Endothelial cell of umbilical vein (primary cell): Measurements from ENCODE around the gene EFCAB8.

Experiments used
- CTCF ChIP-seq, 2 donors: IDR thresholded peaks; 1 replicate in 1 of 2; 2 replicates in 1 of 2; pipeline ENCODE4 v1.5.1; 2011; ENCODE audit warnings: low read length in 2 of 2, mild to moderate bottlenecking in 2 of 2, moderate library complexity in 2 of 2, control low read depth in 1 of 2, inconsistent platforms in 1 of 2, low read depth in 1 of 2; ENCODE audit not compliant: insufficient read depth in 1 of 2; ENCODE audit errors: extremely low read depth in 1 of 2
- JUN ChIP-seq: IDR thresholded peaks from 2 replicates; pipeline ENCODE4 v1.6.1; 2011; ENCODE audit warnings: borderline replicate concordance, low read depth; ENCODE audit not compliant: insufficient read length, insufficient read depth
- POLR2A ChIP-seq: IDR thresholded peaks from 2 replicates; pipeline ENCODE4 v1.6.1; 2012; ENCODE audit warnings: low read depth, mild to moderate bottlenecking, control low read depth, low read length

- TF ChIP-seq JUN (no peak), CTCF (IDR thresholded peaks at IDR 0.05; ENCODE audit: extremely low read depth in 1 of 2, insufficient read depth in 1 of 2, low read depth in 1 of 2, low read length in 2 of 2) (no peak), POLR2A (no peak)
Observed at GRCh38 chr20:32965581-32966373, 107.1 kb downstream of the EFCAB8 start.
